ENCODE data around the gene CSF3R.
A peak's percentile ranks its signal among the peaks of the same experiment; 100 is the strongest.

Gene CSF3R

DNA sequence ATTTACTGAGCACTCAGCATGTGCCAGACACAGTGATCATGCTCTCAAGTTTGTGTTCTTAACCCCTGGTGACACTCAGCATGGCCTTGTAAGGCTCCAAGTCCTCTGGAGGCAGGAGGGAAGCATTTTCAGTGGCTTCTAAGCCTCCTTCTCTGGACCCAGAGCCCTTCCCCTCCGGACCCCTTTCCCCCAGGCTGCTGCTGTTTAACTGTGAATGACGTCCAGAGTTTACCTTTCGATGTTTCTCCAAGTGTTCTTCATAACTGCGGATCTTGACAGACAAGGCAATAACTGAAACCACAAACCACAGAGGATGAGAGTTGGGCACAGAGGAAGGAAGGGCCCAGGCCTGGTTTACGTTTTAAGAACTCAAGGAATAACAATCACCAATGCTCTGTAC, 25.0 kb downstream of the CSF3R start:
- DNase-seq (ENCODE audit: low read depth) = no peak

- DNase-seq (ENCODE audit: low read depth) = no peak
Observed at GRCh38 chr1:36456391-36456928, 26.3 kb downstream of the CSF3R start.

GRCh38 chr1:36455386-36455785, 27.3 kb downstream of the CSF3R start:
- DNase-seq (ENCODE audit: low read depth) = no peak

DNA sequence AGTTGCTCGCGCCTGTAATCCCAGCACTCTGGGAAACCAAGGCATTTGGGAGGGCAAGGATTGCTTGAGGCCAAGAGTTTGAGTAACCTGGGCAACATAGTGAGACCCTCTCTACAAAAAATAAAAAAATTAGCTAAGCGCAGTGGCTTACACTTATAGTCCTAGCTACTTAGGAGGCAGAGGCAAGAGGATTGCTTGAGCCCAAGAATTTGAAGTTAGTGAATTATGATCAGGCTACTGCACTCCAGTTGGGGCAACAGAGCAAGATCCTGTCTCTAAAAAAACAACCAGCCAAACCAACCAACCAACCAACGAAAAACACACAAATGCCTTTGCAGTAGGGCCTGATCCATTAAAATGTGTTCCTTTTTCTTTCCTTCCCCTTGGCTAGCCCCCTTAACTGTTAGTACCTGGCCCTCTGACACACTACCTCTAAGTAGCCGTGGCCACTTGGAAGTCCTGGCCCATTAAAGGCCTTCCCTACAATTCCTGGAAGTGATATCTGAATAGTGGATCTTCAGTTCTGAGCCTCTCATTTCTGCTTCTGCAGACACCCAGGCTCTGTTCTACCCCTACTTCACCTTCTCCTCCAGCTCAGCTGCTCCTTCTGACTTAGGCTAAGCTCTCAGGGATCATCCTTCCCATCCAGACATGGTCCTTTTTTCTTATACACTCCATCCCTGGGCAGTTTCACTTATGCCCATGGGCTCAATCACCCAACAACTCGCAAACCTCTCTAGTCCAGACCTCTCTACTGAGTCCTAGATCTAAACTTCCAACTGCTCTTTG, 28.9 kb downstream of the CSF3R start:
- no peak for DNase-seq (ENCODE audit: low read depth)

DNA sequence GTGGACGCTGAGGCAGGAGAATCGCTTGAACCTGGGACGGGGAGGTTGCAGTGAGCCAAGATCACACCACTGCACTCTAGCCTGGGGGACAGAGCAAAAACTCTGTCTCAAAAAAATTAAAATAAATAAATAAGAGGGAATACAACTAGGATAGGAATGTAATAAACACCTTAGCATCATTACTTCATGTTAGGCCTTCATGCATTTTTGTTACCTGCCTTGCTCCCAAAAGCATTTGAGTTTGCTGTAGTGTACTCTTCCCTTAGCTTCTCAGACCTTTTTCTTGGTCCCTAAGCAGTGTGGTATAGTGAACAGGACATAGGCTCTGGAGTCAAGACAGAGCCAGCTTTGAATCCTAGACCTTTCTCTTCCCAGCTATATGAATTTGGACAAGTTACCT, 29.7 kb downstream of the CSF3R start:
- DNase-seq (ENCODE audit: low read depth) = no peak

GRCh38 chr1:36450919-36451305, 31.8 kb downstream of the CSF3R start:
- no peak for DNase-seq (ENCODE audit: low read depth)

DNA sequence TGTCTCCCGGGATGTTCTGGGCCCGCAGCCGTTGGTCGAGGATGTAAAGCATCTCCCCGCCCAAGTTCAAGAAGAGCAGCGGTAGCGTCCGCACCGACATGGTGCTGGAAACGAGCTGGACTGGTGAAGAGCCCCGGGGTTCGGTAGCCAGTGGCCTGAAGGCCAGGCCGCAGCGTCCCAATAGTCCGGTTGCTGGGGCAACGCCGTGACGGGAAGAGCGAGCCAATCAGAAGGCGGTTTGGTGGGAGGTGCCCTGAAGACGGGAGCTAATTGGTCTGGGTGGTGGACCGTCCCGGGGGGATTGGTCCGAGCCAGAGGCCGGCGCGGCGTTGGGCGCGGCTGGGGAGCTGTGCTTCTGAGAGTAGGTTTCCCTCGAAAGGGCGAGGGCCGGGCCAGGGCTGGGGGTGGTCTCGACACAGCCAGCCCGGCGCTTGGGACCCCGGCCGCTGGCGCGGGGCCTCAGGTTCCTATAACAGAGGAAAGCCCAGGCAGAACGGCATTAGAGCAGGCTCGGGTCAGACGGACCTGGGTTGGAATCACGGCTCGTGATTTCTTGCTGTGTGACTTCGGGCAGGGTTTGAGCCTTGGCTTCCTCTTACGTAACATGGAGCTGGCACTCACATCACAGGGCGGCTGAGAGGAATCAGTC, 32.3 kb downstream of the CSF3R start, which contains the start of gene OSCP1:
TSS of gene OSCP1 (minus strand) at position 182 of the 649 bp plus-strand sequence. CDS start at position 100, 82 bp downstream.
- DNase-seq (ENCODE audit: low read depth) = peak; percentile 77

GRCh38 chr1:36448530-36449056, 34.1 kb downstream of the CSF3R start:
- DNase-seq (ENCODE audit: low read depth) = no peak

- no peak for DNase-seq (ENCODE audit: low read depth)
Observed at GRCh38 chr1:36447450-36447849, 35.3 kb downstream of the CSF3R start.

DNA sequence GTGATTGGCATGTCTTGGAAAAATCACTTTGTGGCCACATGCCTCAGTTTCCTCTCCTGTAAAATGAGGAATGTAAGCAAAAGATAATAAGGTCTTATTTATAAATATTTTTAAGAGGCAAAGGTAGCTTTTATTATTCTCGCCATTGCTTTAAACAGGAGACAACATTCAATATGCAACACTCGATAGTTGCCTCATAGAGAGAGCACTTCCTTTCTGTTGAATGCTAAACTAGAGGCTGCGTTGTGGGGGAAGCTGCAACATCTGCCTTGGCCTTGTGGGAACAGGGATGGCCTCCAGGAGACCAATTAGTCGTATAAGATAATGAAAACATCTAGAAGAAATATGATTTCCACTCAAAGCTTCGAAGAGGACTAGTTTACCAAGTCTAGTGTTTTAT, 36.0 kb downstream of the CSF3R start:
- no peak for DNase-seq (ENCODE audit: low read depth)

DNA sequence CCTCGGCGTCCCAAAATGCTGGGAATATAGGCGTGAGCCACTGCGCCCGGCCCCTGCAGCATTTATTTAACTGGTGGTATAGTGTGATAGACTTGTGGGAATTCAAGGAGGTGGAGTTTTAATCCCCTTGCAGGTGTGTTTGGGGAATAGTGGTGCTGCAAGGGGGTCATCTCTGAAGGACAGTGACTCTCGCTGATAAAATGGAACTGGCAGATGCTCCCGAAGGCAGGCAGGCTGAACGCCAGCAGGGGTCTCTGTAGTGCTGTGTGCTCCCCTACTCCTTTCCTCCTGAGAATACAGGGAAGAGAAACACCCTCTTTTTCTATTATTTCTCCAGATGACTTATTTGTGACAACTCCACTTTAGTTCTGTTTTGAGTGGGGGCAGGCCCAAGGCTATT, 36.4 kb downstream of the CSF3R start:
- no peak for DNase-seq (ENCODE audit: low read depth)

- DNase-seq (ENCODE audit: low read depth) = no peak
Observed at GRCh38 chr1:36443297-36443696, 39.4 kb downstream of the CSF3R start.

DNA sequence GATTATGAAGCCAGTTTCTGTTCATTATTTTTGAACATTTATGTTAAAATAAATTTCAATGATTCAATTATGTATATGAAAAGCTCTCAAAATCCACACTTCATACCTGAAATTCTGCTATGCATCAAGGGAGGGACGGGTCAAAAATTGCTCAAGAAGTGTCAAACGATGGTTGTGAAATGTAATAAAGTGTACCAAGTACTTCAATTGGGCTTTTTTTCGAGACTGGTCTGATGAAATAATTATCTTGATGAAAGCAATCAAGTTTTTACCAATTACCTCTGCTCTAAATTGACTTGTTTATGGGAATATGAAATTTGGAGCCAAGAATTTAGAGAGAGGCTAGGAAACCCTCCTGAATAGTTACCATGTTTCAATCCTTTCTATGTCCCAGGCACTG, 40.4 kb downstream of the CSF3R start:
- no peak for DNase-seq (ENCODE audit: low read depth)

GRCh38 chr1:36440646-36441045, 42.1 kb downstream of the CSF3R start:
- DNase-seq (ENCODE audit: low read depth) = no peak

- DNase-seq (ENCODE audit: low read depth) = no peak
Observed at GRCh38 chr1:36440044-36440443, 42.7 kb downstream of the CSF3R start.

- DNase-seq (ENCODE audit: low read depth) = no peak
Observed at GRCh38 chr1:36438715-36439114, 44.0 kb downstream of the CSF3R start.

DNA sequence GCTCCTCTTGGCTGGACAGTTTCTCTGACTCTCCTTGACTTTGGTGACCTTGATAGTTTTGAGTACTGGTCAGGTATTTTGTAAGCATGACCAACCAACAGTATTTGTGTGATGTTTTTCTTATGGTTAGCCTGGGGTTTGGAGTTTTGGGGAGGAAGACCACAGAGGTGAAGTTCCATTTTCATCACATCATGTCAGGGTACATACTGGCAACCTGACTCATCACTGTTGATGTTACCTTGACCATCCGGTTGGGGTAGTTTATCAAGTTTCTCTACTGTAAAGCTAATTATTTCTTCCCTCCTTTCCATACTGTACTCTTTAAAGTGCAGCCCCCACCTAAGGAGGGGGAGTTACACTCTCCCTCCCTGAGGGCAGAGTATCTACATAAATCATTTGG, 45.9 kb downstream of the CSF3R start:
- no peak for DNase-seq (ENCODE audit: low read depth)

GRCh38 chr1:36433102-36433501, 49.6 kb downstream of the CSF3R start:
- DNase-seq (ENCODE audit: low read depth) = no peak

DNA sequence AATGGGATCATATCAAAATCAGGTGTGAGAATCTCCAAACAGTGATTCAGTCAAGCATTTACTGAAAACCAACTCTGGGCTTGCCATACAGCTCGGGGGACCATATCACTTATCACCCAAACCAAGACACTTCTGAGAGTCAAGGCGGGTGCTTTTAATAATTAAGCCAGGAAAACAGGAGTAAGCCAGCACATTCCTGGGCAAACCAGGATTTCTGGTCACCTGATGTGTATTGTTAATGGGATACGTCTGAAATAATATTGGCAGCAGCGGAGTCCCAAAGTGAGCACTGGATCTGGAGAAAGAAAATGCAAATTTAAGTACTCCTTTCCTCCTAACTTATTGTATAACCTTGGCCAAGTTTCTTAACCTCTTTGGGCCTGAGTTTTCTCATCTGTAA, 50.1 kb downstream of the CSF3R start:
- no peak for DNase-seq (ENCODE audit: low read depth)

DNA sequence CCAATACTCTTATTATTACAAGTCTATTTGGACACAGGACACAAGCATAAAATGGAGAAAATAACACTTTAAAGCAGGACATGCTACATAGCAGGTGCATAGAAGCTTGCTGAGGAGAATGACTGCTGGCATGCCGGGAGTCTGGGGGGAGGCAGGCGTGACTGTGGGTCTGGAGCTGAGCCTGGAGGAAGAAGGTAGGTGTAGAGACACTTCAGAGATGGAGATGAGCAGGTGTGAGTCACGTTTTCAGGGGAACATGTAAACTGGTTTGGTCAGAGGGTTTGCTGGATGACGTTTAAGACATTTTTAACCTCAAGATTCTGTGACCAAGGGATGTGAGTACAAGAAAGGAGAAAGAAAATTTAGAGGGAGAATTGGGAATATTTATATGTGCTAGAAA, 56.9 kb downstream of the CSF3R start:
- DNase-seq (ENCODE audit: low read depth) = no peak

- no peak for DNase-seq (ENCODE audit: low read depth)
Observed at GRCh38 chr1:36421649-36422048, 61.1 kb downstream of the CSF3R start.

GRCh38 chr1:36420836-36421317, 61.8 kb downstream of the CSF3R start:
- peak; percentile 90 for DNase-seq (ENCODE audit: low read depth)

DNA sequence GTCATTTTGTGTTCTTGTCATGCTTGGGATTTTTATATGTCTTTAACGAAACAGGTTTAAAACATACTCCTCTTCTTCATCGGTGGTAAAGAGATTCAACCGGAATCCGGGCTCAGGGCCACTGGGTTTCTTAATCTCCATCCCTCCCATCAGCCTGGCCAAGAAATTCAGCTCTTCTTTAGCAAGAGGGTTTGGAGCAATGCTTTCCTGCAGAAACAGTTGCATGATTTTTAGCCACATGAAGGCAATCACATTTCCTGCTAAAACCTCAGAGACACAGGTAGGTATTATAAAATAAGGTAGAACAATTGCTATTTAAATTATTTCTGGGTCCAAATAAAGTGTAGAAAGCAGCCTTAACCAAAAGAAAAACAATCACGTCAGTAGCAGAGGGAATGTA, 62.3 kb downstream of the CSF3R start:
- no peak for DNase-seq (ENCODE audit: low read depth)

Measured in stimulated activated CD8-positive, alpha-beta memory T cell treated with anti-CD3 and anti-CD28 coated beads, Interleukin-12 subunit alpha, Interleukin-12 subunit beta, amount 100 ng/mL, for 1 hour (primary cell).